Ovary (tissue), 3 donors: Measurements from ENCODE around the gene NAV1.

Source experiments
- CTCF ChIP-seq, 3 donors: fragments of 450-650 bp in 2 of 3; fragments of 200-600 bp in 1 of 3; IDR thresholded peaks; one replicate each; pipeline versions ENCODE4 v1.5.1 to v1.8.0; 2016 to 2022; ENCODE audit warnings: antibody characterized with exemption in 3 of 3, mild to moderate bottlenecking in 1 of 3
- POLR2A ChIP-seq: fragments of 450-650 bp; IDR thresholded peaks from one replicate; pipeline ENCODE4 v1.6.1; 2017; ENCODE audit warnings: antibody characterized with exemption, mild to moderate bottlenecking, moderate library complexity
- donor health status: DM: no; HTN: no; CAD: no.

GRCh38 chr1:201501812-201502510 lies 37.0 kb upstream of the NAV1 start:
- no peak for TF ChIP-seq CTCF (IDR thresholded peaks at IDR 0.05)
- no peak for TF ChIP-seq POLR2A
